ENCODE measurements around the gene TAF4.

The TAF4 gene

DNA sequence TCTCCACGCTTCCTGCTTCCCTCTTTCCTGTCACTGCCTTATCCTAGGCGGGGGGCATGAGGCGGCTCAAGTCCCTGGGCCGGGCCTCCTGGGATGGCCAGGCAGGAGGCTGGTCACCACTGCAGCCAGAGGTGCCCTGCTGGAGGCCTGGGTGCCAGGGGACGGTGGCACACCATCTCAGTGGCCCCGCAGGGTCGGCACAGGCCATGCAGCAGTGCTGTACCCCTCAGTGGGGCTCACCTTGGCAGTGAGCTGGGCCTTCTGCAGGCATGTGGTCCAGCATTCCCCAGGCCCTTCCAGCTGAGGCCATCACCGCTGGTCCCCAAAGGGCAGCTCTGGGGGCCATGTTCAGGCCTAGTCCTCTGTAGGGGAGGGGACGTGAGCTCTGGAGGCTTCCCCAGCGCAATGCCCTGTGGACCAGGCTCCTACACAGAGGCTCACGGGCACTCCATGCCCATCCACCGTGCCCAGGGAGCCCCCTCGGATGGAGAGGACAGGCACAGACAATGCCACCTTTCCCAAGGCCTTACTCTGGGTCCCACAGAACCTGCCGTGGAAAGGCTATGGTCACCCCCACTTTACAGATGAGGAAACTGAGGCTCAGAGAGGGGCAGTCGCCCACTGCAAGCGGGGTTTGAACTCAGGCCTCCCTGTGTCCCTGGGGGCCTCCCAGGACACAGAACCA is 123.8 kb downstream of the TAF4 start:
- DNase-seq (ENCODE audit: low spot score) = no peak

DNA sequence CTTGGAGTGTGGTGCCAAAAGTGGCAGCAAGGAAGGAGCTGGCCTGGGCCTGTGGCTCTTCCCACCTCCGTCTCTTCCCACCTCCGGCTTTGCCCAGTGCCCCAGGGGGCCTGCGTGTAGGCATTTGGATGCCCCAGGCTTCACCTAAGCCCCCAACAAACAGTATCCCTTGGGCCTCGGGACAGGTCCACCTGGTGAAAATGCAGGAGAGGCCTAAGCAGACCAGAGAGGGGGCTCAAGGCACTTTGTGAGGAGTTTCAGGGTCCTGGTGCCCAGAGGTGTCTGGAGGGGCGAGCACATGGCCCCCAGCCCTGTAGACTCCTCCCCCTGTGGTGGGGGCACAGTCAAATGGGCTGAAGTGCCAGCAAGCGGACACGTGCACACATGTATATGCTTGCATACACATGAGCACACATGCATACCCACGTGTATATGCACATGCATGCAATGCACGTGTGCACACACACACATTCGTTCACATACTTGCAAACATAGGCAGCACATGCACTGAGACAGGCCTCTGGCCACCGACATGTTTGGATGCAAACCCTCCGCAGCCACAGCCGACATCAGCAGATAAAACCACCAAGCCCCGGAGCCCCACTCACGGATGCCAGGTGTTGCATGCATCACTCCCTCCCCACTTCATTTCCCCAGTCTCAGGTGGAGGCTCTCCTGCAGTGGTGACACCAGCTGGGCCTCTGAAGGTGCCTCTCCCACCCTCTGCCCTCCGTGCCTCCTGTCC is 124.5 kb downstream of the TAF4 start:
- DNase-seq (ENCODE audit: low spot score) = no peak

DNA sequence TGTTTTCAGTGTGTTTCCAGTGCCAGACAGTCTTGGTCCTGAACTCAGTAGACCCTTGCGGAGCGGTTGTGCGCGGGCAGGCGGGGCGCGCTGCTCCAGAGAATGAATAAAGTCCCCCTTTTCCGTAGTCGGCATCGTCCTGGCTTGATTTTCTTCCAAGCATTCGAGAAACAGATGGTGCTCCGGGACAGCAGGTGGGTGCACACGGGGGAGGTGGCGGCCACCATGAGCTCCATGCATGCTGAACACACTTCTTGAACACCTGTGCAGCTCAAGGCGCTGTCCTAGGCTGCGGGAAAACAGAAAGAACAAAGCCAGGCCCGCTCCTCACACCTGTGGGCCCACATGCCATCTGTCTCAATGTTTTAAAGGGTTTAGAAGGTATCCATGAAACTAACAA is 125.2 kb downstream of the TAF4 start:
- no peak for DNase-seq (ENCODE audit: low spot score)

DNA sequence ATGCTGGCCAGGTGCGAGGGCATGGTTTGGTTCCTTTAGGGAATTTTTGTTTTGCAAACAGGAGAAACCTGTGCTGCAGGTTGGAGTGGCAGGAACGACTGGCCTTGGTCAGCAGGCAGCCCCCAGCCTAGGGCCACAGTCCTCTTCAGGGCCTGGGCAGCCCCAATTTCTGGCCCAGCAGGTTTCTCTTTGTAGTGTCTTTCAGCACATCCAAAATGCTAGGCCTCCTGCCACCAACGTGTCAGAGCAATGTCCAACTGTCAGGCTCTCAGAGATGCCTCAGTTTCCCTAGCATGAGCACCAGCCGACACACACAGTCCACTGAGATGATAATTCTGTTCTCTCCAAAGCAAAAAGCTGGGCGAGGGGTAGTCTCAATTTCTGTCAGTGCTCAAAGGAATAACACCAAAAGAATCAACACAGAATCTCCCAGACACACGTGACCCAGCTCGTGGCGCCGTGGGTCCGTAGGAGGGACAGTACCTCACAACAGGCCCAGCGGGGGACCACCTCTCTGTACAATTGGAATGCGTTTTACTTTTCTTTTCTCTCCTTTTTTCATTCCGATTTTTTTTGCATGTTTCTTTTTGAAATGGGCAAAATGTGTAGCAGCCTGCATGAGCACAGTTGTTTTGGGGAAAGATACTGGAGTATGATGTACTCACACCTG is 125.9 kb downstream of the TAF4 start:
- no peak for DNase-seq (ENCODE audit: low spot score)

DNA sequence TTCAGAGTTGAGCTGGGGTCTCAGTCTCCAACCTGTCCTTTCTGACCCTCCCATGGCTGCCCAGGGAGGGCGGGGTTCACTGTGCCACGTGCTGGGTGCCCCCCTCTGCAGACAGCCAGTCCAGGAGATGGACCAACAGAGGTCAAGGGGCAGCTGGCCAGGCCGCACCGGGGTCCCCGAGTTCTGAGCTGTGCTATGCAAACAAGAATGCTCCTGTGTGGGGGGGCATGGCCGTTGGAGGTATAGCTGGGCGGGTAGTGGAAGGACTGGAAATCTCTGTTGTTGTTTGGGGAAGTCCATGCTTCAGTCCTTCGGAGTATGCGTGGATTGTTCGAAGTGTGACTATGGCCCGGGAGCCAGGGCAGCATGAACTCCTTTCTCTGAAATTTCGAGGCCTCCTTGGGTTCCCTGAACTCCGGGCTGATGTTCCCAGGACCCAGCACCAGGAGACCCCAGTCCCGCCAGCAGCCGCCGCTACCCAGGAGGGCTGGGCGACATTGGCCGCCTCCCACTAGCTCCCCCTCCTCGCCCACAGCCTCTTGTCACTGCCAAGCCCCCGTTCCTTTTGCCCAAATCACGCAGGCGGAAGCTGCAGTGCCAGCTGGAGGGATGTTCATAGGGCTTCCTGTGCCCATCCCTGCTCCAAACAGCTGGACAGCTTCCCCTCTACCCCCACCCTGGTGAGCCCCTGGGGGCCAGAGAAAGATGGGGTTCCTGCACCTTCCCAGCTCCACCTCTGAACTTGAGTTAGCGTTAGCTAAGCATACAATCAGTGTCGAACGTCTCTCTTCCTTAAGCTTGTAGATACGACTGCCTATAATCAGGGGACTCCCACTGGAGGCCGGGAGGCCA is 126.6 kb downstream of the TAF4 start:
- no peak for DNase-seq (ENCODE audit: low spot score)

DNA sequence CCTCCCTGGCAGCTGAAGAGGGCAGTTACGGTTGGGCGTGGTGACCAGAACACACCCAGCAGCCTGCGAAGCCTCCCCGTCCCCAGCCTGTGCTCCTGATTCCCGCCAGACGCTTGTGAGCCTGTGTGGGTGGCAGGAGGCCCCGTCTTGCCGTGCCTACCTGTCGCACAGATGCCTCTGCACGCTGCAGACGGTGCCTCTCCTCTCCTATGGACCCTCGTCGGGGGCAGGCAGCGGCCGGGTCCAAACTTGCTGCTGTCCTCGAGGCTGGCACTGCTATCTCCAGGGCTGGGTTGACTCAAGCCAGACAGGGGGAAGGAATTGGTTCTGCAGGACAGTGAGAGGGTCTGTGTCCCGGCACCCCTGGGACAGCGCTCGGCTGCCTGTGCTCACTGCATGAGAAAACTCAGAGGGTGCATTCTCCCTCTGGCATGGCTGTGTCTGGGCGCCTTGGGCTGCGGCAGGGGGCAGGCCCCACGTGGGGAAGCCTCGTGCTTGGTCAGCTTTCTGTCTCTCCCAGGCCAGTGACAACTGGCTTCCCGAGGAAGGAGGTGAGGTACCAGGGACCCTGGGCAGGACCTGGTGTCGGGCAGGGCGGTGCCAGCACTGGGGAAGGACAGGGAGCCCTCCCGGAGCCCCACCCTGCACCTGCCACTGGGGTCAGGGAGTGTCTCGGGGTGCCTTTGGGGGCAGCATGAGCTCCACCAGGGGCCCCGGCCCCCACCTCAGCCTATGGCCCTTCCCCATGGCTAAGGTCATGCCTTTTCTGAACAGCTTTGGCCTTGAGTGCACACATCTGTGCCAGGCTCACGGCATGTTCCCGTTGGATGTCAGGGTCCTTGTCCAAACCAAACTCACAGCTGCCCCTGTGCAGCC is 127.5 kb downstream of the TAF4 start:
- no peak for DNase-seq (ENCODE audit: low spot score)

DNA sequence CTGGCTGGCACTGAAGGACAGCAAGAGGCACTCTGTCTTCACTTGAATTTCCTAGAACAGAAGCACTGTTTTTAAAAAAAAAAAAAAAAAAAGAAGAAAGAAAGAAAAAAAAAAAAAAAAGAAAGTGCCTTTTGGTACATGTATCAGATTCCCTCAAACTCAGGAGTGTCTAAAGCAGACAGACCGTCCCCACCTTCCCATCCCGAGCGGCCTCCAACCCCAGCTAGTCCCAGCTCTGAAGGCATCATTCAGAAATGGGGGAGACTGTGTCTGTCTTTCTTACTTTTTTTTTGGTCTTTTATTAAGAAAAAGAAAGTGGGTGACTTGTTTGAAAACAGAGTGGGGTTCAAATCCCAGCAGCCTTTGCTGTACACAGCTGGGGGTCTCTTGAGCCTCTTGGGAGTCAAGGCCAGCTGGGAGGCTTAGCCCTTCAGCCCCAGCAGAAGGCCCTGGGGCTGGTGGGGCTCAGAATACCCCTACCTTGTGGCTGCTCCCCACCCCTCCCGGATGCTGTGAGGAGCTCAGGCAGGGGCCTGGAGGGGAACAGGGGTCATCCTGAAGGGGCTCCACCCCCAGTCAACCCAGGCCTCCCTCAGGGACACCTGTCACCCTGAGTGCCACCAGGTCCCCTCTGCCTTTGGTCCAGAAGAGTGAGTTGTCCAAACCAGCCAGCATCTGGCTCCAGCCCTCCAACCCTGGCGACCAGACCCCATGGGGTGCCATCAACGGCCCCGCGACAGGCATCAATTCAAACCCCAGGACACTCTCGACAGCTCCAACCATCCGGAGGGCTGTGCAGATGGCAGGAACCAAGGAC is 128.3 kb downstream of the TAF4 start:
- DNase-seq (ENCODE audit: low spot score) = no peak

DNA sequence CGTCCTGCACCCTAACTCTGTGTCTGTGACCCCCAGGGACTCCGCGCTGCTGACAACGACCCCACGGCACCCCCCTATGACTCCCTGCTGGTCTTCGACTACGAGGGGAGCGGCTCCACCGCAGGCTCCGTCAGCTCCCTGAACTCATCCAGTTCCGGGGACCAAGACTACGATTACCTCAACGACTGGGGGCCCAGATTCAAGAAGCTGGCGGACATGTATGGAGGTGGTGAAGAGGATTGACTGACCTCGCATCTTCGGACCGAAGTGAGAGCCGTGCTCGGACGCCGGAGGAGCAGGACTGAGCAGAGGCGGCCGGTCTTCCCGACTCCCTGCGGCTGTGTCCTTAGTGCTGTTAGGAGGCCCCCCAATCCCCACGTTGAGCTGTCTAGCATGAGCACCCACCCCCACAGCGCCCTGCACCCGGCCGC is 129.0 kb downstream of the TAF4 start:
- no peak for DNase-seq (ENCODE audit: low spot score)

DNA sequence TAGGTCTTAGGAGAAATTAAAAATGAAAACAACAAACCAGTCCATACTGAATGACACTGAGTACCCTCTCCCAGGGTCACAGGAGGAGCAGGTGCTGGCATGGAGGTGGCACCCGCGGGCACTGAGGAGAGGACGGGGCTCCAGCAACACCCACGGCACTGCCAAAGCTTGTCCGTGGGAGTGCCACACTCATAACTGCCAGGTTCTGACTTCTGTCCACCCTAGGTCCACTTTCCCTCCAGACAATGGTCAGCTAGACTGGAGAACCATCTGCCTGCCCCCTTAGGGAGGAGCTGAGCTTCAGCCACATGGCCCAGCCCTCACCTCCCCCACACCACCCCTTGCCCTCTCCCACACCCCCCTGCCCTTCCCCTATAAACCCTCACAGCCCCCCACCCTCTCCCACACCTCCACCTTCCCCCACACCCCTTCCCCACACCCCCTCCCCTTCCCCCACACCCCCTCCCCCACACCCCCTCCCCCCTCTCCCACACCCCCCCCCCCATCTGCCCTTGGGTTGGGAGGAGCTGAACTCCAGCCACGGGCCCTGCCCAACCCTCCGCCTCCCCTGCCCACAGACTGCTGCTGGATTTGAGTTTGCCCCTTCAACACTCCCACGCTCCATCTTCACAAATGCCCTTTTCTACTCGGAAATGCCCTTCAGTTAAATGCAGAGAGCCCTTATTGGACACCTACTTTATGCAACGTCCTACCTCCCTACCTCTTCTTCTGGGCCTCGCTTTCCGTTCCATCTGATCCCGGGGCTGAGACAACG is 129.6 kb downstream of the TAF4 start:
- DNase-seq (ENCODE audit: low spot score) = no peak

DNA sequence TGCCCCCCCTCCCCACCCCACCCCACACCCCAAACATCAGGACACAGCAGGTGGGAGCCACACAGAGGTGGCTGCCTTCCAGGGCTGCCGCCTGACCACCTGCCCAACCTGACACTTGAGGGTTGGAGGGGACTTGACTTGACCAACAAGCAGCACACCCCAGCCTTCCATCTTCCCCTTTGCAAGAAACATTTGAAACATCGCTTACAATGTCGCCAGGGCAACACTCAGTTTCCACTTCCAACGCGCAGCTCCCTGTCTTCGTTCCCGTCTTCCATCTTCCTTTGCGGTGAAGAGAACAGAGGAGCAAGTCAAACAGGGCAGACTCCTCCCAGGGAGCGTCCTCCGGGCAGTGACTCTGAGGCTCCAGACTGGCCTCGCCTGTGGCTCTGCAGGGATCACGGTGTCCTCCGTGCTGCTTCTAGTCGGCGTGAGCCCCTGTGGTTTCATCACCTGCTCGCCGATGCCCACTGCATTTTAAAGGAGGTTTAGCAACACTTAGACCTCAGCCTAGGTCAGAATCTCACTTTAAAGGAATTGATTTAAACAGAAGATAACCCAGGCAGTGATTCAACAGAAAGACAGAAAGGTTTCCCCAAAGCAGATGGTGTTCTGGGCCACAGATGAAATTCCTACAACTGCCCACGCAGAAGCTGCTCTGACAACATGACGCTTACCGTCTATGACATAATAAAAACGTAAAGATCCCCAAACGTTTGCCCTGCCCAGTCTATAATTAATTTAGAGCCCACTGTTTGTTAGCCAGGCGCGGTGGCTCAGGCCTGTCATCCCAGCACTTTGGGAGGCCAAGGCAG is 130.8 kb downstream of the TAF4 start:
- no peak for DNase-seq (ENCODE audit: low spot score)

DNA sequence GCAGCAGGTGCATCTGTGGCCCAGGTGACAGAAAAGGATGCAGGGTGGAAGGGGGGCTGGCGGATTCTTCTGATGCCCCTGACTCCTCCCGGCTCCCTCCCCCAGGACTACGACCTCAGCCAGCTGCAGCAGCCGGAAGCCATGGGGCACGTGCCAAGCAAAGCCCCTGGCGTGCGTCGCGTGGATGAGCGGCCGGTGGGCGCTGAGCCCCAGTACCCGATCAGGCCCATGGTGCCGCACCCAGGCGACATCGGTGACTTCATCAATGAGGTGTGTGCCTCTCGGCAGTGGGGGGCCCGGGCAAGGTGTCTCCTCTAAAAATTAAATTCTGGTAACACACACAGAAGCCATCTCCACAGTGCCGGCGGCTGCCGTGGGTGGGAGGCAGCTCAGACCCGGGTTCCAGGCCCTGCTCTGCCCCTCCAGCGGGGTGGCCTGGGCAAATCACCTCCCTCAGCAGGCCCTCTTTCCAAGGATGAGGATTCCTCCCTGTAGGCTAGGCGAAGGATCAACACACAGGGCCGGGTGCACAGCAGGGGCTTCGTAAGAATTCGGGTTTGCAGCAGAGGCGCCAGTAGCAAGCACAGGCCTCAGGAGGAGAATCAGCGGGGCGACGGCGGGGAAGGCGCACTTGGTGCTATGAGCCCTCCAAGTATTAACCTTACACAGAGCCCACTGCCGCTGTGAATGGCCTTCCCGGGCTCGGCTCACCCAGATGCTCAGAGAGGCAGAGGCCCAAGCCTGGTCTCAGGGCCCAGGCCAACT is 131.5 kb downstream of the TAF4 start:
- no peak for DNase-seq (ENCODE audit: low spot score)

DNA sequence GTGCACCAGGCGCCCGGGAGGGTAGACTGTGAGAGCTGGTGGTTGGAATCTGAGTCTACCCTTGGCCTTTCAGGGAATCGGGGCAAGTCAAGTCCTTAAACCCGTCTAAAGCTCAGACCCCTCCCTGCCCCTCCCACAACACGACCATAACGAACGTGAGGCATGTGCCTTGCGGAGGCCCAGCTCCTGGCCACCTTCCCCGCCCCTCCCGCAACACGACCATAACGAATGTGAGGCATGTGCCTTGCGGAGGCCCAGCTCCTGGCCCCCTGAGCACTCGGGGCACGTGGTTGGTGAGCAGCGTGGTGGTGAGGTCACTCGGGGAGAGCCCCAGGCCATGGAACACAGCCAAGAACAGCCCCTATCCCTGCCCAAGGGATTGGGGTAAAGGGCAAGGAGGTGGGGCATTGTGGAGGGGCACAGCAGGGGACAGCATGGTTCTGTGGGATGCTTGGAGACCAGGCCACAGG is 132.2 kb downstream of the TAF4 start:
- no peak for DNase-seq (ENCODE audit: low spot score)

DNA sequence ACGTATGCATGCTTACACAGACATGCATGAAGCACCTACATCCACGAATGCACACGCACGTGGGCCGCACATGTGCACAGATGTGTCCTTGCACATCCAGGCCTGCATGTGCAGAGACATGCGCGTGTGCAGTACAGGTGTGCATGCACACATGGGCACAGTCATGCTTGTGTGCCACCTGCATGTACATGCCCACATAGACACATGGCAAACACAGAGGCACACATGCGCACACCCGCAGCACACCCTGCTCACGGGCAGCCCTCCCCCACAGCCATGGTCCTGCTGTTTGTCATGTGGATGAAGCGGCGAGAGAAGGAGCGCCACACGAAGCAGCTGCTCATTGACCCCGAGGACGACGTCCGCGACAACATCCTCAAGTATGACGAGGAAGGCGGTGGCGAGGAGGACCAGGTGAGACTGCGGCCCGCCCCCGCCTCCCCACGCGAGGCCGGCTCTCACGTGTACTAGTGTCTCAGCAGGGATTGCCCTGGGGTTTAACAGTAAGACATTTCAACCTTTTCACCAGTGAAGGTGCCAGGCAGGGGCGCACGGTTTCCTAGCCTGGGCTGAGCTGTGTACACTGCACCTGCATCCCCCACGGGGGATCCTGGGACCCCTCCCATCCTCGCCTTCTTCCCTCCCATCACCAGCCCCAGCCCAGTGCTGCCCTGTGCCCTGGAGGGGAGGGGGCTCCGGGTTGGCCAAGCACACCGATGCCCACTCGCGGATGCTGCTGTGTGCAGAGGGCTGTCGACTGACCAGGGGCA is 132.8 kb downstream of the TAF4 start:
- DNase-seq (ENCODE audit: low spot score) = no peak

DNA sequence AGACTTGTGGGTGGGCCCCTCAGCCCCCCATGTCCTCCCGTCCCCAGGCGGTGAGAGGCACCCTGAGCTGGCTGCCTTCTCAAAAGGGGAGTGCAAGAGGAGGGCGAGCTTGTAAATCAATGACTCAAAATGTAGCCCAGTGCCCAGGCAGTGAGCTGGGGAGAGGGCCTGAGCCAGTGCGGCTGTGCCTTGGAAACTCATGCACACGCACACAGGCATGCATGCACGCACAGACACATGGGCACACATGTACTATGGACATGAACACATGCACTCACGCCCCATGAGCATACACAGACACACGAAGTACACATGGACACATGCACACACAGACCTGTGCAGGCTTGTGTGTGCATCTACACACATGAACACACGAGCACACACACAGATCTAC is 133.5 kb downstream of the TAF4 start:
- no peak for DNase-seq (ENCODE audit: low spot score)

DNA sequence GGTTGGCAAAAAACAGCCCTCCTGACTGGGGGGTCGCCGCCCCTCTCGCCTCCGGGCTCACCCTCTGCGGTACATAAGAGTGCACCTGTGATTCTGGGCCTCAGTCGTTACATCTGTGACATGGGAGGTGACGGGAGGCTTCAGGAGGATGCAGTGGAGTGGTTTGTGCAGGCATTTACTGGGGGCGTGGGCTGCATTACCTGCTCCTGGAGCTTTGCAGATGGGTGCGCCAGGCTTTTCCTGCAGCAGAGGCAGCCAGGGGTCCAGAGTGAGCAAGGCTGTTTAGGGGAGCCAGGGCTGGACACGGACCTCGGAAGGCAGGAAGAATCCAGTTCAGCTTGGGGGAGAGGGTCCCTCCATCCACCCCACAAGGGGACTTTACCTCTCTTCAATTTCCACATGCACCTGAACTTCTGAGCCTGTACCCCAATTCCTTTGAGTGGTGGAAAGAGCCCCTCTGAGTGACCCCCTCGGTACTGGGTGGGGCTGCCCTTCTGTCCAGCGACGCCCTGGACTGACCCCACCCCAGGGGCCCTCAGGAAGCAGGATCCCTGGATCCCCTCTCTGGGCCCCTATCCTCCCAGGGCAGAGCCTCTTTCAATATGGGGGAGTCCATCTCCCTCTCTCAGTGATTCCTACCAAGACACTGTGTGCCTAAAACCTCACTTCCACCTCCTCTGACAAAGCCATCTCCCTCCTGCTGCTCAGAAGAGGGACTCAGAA is 134.0 kb downstream of the TAF4 start:
- DNase-seq (ENCODE audit: low spot score) = no peak

DNA sequence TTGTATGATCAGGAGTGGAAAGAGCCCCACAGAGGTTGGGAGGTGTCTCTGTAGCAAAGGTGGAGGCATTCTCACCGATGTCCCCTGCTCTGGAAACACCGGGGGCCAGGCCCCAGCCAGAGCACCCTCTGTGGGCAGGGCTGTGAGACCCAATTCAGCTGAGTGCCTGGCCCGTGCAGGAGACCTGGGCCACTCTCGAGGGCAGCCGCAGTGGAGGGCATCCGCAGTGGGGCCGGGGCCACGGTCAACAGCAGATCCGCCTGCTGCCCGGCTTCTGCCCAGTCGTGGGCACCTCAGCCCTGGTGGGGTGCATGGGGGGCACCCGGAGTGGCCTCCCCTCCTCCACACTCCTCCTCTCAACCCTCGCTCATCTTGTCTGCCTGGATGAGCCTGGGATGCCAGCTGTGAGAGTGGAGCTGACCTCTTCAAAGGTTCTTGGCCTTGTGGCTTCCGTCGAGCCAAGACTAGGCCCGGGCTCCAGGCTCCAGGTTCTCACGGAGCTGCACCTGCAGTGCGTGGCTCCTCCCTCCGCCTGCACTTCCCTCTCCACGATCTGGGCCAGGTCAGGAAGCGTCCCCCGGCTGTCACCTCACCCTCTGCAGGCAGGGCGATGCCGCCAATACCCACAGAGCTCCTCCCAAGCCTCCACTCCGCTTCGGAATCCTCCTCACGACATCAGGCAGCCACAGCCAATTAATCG is 134.8 kb downstream of the TAF4 start:
- DNase-seq (ENCODE audit: low spot score) = no peak

Measured in hematopoietic multipotent progenitor cell treated with erythropoietin and hydrocortisone succinate and interleukin-3 and kit ligand, for 15 days (in vitro differentiated cells).